H1 (cell line): ENCODE measurements around the gene FAT1. TPM values are rescaled to one million over a fixed set of nuclear protein-coding genes. Genes with fewer than 3 reads are reported as not detected.

Source experiments
- ASH2L ChIP-seq: fragments of 200-600, 300-600 bp; sonication (generic); IDR thresholded peaks from one replicate; pipeline ENCODE4 v1.7.1; 2017; ENCODE audit warnings: low read length
- ATF2 ChIP-seq: IDR thresholded peaks from 2 replicates; pipeline ENCODE4 v1.6.1; 2012; ENCODE audit warnings: low read length, inconsistent platforms
- CBX5 ChIP-seq: fragments of 300-800, 300-1000 bp; sonication (generic); IDR thresholded peaks from 2 replicates; pipeline ENCODE4 v1.7.1; 2016; ENCODE audit warnings: antibody characterized with exemption, low read length, low read depth
- CBX8 ChIP-seq: fragments of 300-800, 300-1000 bp; sonication (generic); IDR thresholded peaks from 2 replicates; pipeline ENCODE4 v1.7.1; 2016; ENCODE audit warnings: low read depth, low read length, borderline replicate concordance
- CHD2 ChIP-seq: IDR thresholded peaks from 2 replicates; pipeline ENCODE4 v1.6.1; 2012; ENCODE audit warnings: low read length, improper control_type of control experiment
- CTBP2 ChIP-seq: IDR thresholded peaks from 2 replicates; pipeline ENCODE4 v1.7.0; 2011; ENCODE audit warnings: borderline replicate concordance, mild to moderate bottlenecking, moderate library complexity, mixed read lengths, low read length; ENCODE audit not compliant: insufficient read depth, insufficient read length
- FOSL1 ChIP-seq: IDR thresholded peaks from 2 replicates; pipeline ENCODE4 v1.6.1; 2011; ENCODE audit warnings: mild to moderate bottlenecking, low read depth, low read length, moderate library complexity; ENCODE audit not compliant: insufficient read depth
- GTF2F1 ChIP-seq: IDR thresholded peaks from 2 replicates; pipeline ENCODE4 v1.6.1; 2012; ENCODE audit warnings: low read depth, low read length, improper control_type of control experiment, borderline replicate concordance
- MAX ChIP-seq: IDR thresholded peaks from 2 replicates; pipeline ENCODE4 v1.6.1; 2012; ENCODE audit warnings: inconsistent platforms
- PHF8 ChIP-seq: fragments of 200-600 bp; sonication (generic); conservative IDR thresholded peaks from 2 replicates; pipeline ENCODE4 v1.7.1; 2012; ENCODE audit warnings: low read depth, mild to moderate bottlenecking, inconsistent platforms, low read length, moderate library complexity
- RAD21 ChIP-seq, 2 experiments: IDR thresholded peaks in 1 of 2; conservative IDR thresholded peaks in 1 of 2; 2 replicates each; pipeline ENCODE4 v1.6.1; 2011; ENCODE audit warnings: low read depth in 2 of 2, low read length in 2 of 2, improper control_type of control experiment in 1 of 2, inconsistent platforms in 1 of 2, mild to moderate bottlenecking in 1 of 2, moderate library complexity in 1 of 2
- RBBP5 ChIP-seq: IDR thresholded peaks from 2 replicates; pipeline ENCODE4 v1.7.1; 2012; ENCODE audit warnings: low read depth, mild to moderate bottlenecking, inconsistent platforms, low read length, moderate library complexity, borderline replicate concordance
- RFX5 ChIP-seq: IDR thresholded peaks from 2 replicates; pipeline ENCODE4 v1.6.1; 2011; ENCODE audit warnings: low read depth, low read length, improper control_type of control experiment, borderline replicate concordance
- SIN3A ChIP-seq, 2 experiments: IDR thresholded peaks in 1 of 2; conservative IDR thresholded peaks in 1 of 2; 2 replicates each; pipeline ENCODE4 v1.6.1; 2011 to 2012; ENCODE audit warnings: low read length in 2 of 2, improper control_type of control experiment in 1 of 2, low read depth in 1 of 2, mild to moderate bottlenecking in 1 of 2
- SP2 ChIP-seq: IDR thresholded peaks from 2 replicates; pipeline ENCODE4 v1.6.1; 2012; ENCODE audit warnings: mild to moderate bottlenecking, low read length, inconsistent platforms
- SP4 ChIP-seq: IDR thresholded peaks from 2 replicates; pipeline ENCODE4 v1.6.1; 2012; ENCODE audit warnings: low read length, inconsistent platforms
- TAF7 ChIP-seq: optimal IDR thresholded peaks from 2 replicates; pipeline ENCODE3; 2011; ENCODE audit warnings: low read depth, mild to moderate bottlenecking, inconsistent platforms, low read length, moderate library complexity, borderline replicate concordance
- YY1 ChIP-seq: IDR thresholded peaks from 2 replicates; pipeline ENCODE4 v1.6.1; 2011; ENCODE audit warnings: low read depth, mild to moderate bottlenecking, low read length
- polyA plus RNA-seq, 7 experiments: library from polyadenylated mRNA; depleted of rRNA in 3 of 7; stranded (reverse) in 5 of 7; unstranded in 2 of 7; fragments of >200 nt in 5 of 7; fragments of 200-250 nt in 2 of 7; gene quantifications; 1 replicate in 5 of 7; 2 replicates in 1 of 7; 4 replicates in 1 of 7; pipeline versions ENCODE4 v1.2.1 to v1.2.3, GENCODE V29; 2011 to 2013; ENCODE audit warnings: missing spikeins in 2 of 7, mixed read lengths in 2 of 7
- total RNA-seq: library from RNA; stranded (reverse); fragmentation: NEBNext Ultra II Directional; extraction: Animal tissue kit (Norgen Biotek cat#: 25700); gene quantifications from 2 replicates; pipeline ENCODE4 v1.2.1, GENCODE V29; 2021

Gene FAT1
- total and polyA plus RNA-seq, 2 of the 8 experiments (the other 6 are each of a cell fraction or from before 2014, with no cell fraction given): 94.4 to 137 TPM

GRCh38 chr4:186669159-186669731, 54.4 kb downstream of the FAT1 start (continued):
- TF ChIP-seq ATF2 (no peak), CTBP2 (no peak), ASH2L (peak; percentile 73), YY1 (no peak), RFX5 (no peak), PHF8 (no peak), SP2 (no peak), FOSL1 (no peak), RAD21 (IDR thresholded peaks at IDR 0.05 in 1 of 2, conservative IDR thresholded peaks at IDR 0.05 in 1 of 2; ENCODE audit: low read depth in 2 of 2, low read length in 2 of 2) (no peak; a peak in 1 of 4 replicates), CHD2 (no peak), SIN3A (conservative IDR thresholded peaks at IDR 0.05 in 1 of 2, IDR thresholded peaks at IDR 0.05 in 1 of 2; ENCODE audit: low read depth in 1 of 2, low read length in 2 of 2) (0 out of 4 replicates have a peak, but pooled peaks of 1 of the 2 experiments have one; percentile 50), MAX (0 out of 2 replicates have a peak, but pooled peaks have one; percentile 41), CBX8 (no peak), TAF7 (no peak), SP4 (no peak), CBX5 (no peak), RBBP5 (peak; percentile 41; the same call in 1 of the 2 replicates), GTF2F1 (no peak)
